ENCODE data around the gene HMGN1. TPM values are rescaled to one million over a fixed set of nuclear protein-coding genes. Genes with fewer than 3 reads are reported as not detected.
A peak's percentile ranks its signal among the peaks of the same experiment; 100 is the strongest.

The HMGN1 gene
- total RNA-seq, 1 experiment from 2014 or later: 469 TPM

DNA sequence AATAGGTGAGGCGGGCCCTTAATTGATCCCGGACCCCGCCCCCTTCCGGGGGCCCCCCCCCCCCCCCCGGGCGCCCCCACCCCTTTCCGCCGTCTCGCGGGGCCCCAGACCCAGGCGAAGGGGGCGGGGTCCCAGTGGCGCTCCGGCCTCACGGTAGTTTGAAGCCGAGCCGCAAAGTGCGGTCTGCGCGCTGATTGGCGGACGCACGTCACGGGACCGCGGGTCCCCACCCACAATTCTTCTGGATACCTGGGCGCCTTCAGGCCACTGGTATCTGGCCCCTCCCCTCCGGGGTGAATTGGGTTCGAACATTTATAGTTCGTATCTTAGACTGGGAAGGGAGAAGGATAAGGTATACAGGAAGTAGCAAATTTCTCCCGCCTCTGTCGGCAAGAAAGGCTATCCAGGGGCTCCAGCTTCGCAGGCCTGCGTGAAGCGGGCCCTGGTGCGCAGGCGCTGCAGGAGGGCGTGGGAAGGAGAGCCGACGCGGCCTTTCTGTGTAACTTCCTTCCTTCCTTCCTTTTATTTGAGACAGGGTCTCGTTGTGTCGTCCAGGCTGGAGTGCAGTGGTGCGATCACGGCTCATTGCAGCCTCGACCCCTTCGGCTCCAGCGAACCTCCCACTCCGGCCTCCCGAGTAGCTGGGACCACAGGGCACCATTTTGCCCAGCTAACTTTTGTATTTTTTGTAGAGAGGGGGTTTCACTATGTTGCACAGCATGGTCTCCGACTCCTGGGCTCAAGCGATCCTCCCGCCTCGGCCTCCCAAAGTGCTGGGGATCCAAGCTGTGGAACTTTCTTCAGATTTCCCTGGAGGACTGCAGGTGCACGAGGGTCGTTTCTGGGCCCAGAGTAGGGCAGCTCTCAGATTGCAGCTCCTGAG is 564 bp upstream of the HMGN1 start (continued):
- TF ChIP-seq ZNF138 (CRISPR knock-in tag; conservative IDR thresholded peaks at IDR 0.05) (no peak), NR1H2 (CRISPR knock-in tag; IDR thresholded peaks at IDR 0.05) (no peak), ZBTB21 (CRISPR knock-in tag; IDR thresholded peaks at IDR 0.05; ENCODE audit: borderline replicate concordance) (no peak)

DNA sequence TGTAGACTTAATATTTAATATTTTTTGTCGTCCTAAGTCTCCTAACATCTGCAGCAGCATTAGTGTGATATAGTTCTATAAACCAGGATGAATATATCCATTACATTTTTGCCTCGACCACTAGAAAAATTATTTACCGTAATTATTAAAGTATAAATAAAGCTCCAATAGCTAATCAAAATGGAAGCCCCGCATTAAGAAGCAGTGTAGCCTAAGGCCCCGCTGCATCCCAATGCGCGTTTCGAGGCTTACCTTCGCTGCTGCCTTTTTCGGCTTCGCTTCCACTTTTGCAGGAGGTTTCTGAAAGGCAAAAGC is 891 bp downstream of the HMGN1 start:
- Mint-ChIP-seq H3K4me1 (peaks cover 49% of the 10 kb centered on the region), H3K4me3 (peak overlapping the region; percentile 80), H3K27ac (peak overlapping the region; percentile 92), H3K27me3 (ENCODE audit: low read depth) (no peaks in the 10 kb centered on the region), H3K9me3 (peaks cover 7% of the 10 kb centered on the region; the same call in 1 of the 2 replicates), H3K36me3 (peaks cover 44% of the 10 kb centered on the region)
- ATAC-seq (no peak), DNase-seq (ENCODE audit: low spot score) (no peak)
- TF ChIP-seq GRHL2 (CRISPR knock-in tag; IDR thresholded peaks at IDR 0.05; ENCODE audit: insufficient replicate concordance, severe bottlenecking): no peak
- TF ChIP-seq, protein P1, sequence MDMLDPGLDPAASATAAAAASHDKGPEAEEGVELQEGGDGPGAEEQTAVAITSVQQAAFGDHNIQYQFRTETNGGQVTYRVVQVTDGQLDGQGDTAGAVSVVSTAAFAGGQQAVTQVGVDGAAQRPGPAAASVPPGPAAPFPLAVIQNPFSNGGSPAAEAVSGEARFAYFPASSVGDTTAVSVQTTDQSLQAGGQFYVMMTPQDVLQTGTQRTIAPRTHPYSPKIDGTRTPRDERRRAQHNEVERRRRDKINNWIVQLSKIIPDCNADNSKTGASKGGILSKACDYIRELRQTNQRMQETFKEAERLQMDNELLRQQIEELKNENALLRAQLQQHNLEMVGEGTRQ (CRISPR knock-in tag; IDR thresholded peaks at IDR 0.05): no peak
- TF ChIP-seq MAX (CRISPR knock-in tag; IDR thresholded peaks at IDR 0.05): no peak
- no peak for TF ChIP-seq TCF7 (CRISPR knock-in tag; IDR thresholded peaks at IDR 0.05; ENCODE audit: low read depth)
- TF ChIP-seq, protein P2, sequence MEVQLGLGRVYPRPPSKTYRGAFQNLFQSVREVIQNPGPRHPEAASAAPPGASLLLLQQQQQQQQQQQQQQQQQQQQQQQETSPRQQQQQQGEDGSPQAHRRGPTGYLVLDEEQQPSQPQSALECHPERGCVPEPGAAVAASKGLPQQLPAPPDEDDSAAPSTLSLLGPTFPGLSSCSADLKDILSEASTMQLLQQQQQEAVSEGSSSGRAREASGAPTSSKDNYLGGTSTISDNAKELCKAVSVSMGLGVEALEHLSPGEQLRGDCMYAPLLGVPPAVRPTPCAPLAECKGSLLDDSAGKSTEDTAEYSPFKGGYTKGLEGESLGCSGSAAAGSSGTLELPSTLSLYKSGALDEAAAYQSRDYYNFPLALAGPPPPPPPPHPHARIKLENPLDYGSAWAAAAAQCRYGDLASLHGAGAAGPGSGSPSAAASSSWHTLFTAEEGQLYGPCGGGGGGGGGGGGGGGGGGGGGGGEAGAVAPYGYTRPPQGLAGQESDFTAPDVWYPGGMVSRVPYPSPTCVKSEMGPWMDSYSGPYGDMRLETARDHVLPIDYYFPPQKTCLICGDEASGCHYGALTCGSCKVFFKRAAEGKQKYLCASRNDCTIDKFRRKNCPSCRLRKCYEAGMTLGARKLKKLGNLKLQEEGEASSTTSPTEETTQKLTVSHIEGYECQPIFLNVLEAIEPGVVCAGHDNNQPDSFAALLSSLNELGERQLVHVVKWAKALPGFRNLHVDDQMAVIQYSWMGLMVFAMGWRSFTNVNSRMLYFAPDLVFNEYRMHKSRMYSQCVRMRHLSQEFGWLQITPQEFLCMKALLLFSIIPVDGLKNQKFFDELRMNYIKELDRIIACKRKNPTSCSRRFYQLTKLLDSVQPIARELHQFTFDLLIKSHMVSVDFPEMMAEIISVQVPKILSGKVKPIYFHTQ (CRISPR knock-in tag; IDR thresholded peaks at IDR 0.05): no peak
- TF ChIP-seq NR1H2 (CRISPR knock-in tag; IDR thresholded peaks at IDR 0.05): no peak
- no peak for TF ChIP-seq CBFB (CRISPR knock-in tag; IDR thresholded peaks at IDR 0.05; ENCODE audit: low read depth)
- TF ChIP-seq NR3C1 (CRISPR knock-in tag; conservative IDR thresholded peaks at IDR 0.05; ENCODE audit: low read depth): no peak
- TF ChIP-seq CREB1 (CRISPR knock-in tag; IDR thresholded peaks at IDR 0.05): no peak
- no peak for TF ChIP-seq ZBTB21 (CRISPR knock-in tag; IDR thresholded peaks at IDR 0.05; ENCODE audit: borderline replicate concordance)
- no peak for TF ChIP-seq HMGA2 (CRISPR knock-in tag; IDR thresholded peaks at IDR 0.05)
- TF ChIP-seq ATF1 (CRISPR knock-in tag; IDR thresholded peaks at IDR 0.05): no peak
- TF ChIP-seq ESRRA (CRISPR knock-in tag; IDR thresholded peaks at IDR 0.05; ENCODE audit: borderline replicate concordance): no peak
- no peak for TF ChIP-seq MYBL2 (CRISPR knock-in tag; IDR thresholded peaks at IDR 0.05)
- no peak for TF ChIP-seq JAZF1 (CRISPR knock-in tag; IDR thresholded peaks at IDR 0.05)
- no peak for TF ChIP-seq RELA (CRISPR knock-in tag; IDR thresholded peaks at IDR 0.05; ENCODE audit: borderline replicate concordance)
- CTCF ChIA-PET: interaction anchor here (1.0 to 1.4 kb wide), 2 partner anchors 37 to 39 kb away, joined by 3 to 13 read pairs; no protein-coding TSS in a partner anchor
- POLR2A ChIA-PET: interaction anchor here (1.8 to 2.6 kb wide), 5 partner anchors 21 to 164 kb away, joined by 6 to 17 read pairs (median 11); partner anchors contain the start of genes BRWD1 and PSMG1

DNA sequence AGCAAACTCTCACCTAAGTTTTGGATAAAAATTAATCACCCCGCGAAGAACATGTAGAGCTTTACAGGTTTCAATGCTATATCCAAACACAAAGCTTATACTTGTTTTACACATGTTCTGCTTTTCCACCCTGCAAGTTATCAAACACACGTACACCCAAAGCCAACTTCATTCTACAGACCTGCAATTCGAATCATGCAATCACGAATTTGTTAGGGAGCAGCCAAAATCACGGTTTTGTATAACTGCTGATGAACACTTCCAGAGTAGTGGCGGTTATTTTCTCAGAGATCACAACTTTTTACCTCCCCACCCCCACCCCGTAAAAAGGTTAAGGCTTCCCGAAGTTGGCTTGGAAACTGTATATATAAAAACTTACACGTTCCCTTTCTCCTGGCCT is 1.4 kb downstream of the HMGN1 start:
- no peak for ATAC-seq
- DNase-seq (ENCODE audit: low spot score): no peak
- peaks cover 49% of the 10 kb centered on the region for H3K4me1 Mint-ChIP-seq
- no peaks in the 10 kb centered on the region for H3K27me3 Mint-ChIP-seq (ENCODE audit: low read depth)
- peaks cover 48% of the 10 kb centered on the region for H3K36me3 Mint-ChIP-seq
- H3K27ac Mint-ChIP-seq: peak overlapping the region; percentile 92
- H3K4me3 Mint-ChIP-seq: peak overlapping the region; percentile 80
- ChIA-PET POLR2A (interaction anchor here (1.8 to 2.6 kb wide), 5 partner anchors 21 to 164 kb away, joined by 6 to 17 read pairs (median 11); partner anchors contain the start of genes BRWD1 and PSMG1), CTCF (interaction anchor here (1.4 kb wide), 1 partner anchor 38 kb away, joined by 3 read pairs; no protein-coding TSS in a partner anchor)
- H3K9me3 Mint-ChIP-seq: peaks cover 7% of the 10 kb centered on the region; the same call in 1 of the 2 replicates
- TF ChIP-seq ELF4 (CRISPR knock-in tag; IDR thresholded peaks at IDR 0.05; ENCODE audit: low read depth) (no peak), ARID4B (CRISPR knock-in tag; IDR thresholded peaks at IDR 0.05; ENCODE audit: borderline replicate concordance) (no peak), SMAD3 (CRISPR knock-in tag; IDR thresholded peaks at IDR 0.05; ENCODE audit: borderline replicate concordance) (no peak), ESRRA (CRISPR knock-in tag; IDR thresholded peaks at IDR 0.05; ENCODE audit: borderline replicate concordance) (no peak), NFE2L1 (CRISPR knock-in tag; IDR thresholded peaks at IDR 0.05) (no peak), NR2C2 (CRISPR knock-in tag; IDR thresholded peaks at IDR 0.05) (no peak), MXD4 (CRISPR knock-in tag; IDR thresholded peaks at IDR 0.05; ENCODE audit: borderline replicate concordance) (no peak)
